Vagina (tissue), 2 donors: ENCODE results near the gene PERM1. TPM values are rescaled to one million over a fixed set of nuclear protein-coding genes. Genes with fewer than 3 reads are reported as not detected.

Experiments
- DNase-seq, 2 donors: peaks; one replicate each; pipeline ENCODE4 v3.0.0-alpha.2; 2017; ENCODE audit errors: extremely low spot score in 2 of 2
- H3K27ac ChIP-seq: fragments of 200-600 bp; sonication (generic); one replicate; pipeline ENCODE4 v1.5.1; 2019
- H3K27me3 ChIP-seq: fragments of 200-600 bp; sonication (generic); one replicate; pipeline ENCODE4 v1.5.1; 2019
- H3K36me3 ChIP-seq, 2 donors: fragments of 200-600 bp; sonication (generic); one replicate each; pipeline ENCODE4 v1.5.1; 2017 to 2019
- H3K4me1 ChIP-seq: fragments of 200-600 bp; sonication (generic); one replicate; pipeline ENCODE4 v1.5.1; 2019
- H3K4me3 ChIP-seq, 2 donors: fragments of 200-600 bp; sonication (generic); 1 replicate in 1 of 2; 2 replicates in 1 of 2; pipeline ENCODE4 v1.5.1; 2016 to 2019
- H3K9me3 ChIP-seq: fragments of 200-600 bp; sonication (generic); one replicate; pipeline ENCODE4 v1.5.1; 2019
- CTCF ChIP-seq, 3 experiments: fragments of 450-650 bp in 2 of 3; fragments of 200-600 bp in 1 of 3; sonication (generic) in 1 of 3; IDR thresholded peaks; one replicate each; pipeline ENCODE4 v1.5.1; 2017 to 2019; ENCODE audit warnings: antibody characterized with exemption in 3 of 3, mild to moderate bottlenecking in 2 of 3, moderate library complexity in 2 of 3
- POLR2A ChIP-seq, 2 donors: fragments of 450-650 bp; IDR thresholded peaks; one replicate each; pipeline ENCODE4 v1.6.1; 2017; ENCODE audit warnings: antibody characterized with exemption in 2 of 2, mild to moderate bottlenecking in 2 of 2, moderate library complexity in 2 of 2
- POLR2AphosphoS5 ChIP-seq, 2 donors: sonication (generic); formaldehyde crosslinking; IDR thresholded peaks; one replicate each; pipeline ENCODE4 v1.9.0; 2017; ENCODE audit warnings: antibody characterized with exemption in 2 of 2, mild to moderate bottlenecking in 2 of 2, low read depth in 1 of 2; ENCODE audit not compliant: insufficient read depth in 1 of 2
- intact Hi-C: fragments of 100-400 bp; cut with DNase I; formaldehyde crosslinking; loops from one replicate; pipeline ENCODE4 v1.15.1; 2023
- total RNA-seq: library from RNA; depleted of rRNA; stranded (reverse); fragments of >200 nt; gene quantifications from one replicate; pipeline ENCODE4 v1.2.3, GENCODE V29; 2016

The PERM1 gene
- total RNA-seq, 1 donor from 2014 or later: not detected

- Histone ChIP-seq H3K4me1 (peaks cover 41% of the 10 kb centered on the region), H3K9me3 (no peaks in the 10 kb centered on the region), H3K27ac (no peak overlapping the region), H3K27me3 (no peaks in the 10 kb centered on the region), H3K4me3 (no peak overlapping the region), H3K36me3 (no peaks in the 10 kb centered on the region)
- TF ChIP-seq POLR2A (IDR thresholded peaks at IDR 0.05) (no peak), CTCF (IDR thresholded peaks at IDR 0.05) (no peak), POLR2AphosphoS5 (IDR thresholded peaks at IDR 0.05; ENCODE audit: insufficient read depth in 1 of 2, low read depth in 1 of 2) (no peak)
- DNase-seq: peak in 1 of 2 donors; percentile 65
- intact Hi-C loops: no loop called here
Observed at GRCh38 chr1:1005774-1006304, 23.9 kb upstream of the PERM1 start.

GRCh38 chr1:1004780-1005697, 23.1 kb upstream of the PERM1 start:
- Histone ChIP-seq H3K9me3 (no peaks in the 10 kb centered on the region), H3K27me3 (no peaks in the 10 kb centered on the region), H3K27ac (peak overlapping the region; percentile 33), H3K4me1 (peaks cover 44% of the 10 kb centered on the region), H3K36me3 (no peaks in the 10 kb centered on the region), H3K4me3 (no peak overlapping the region)
- peak in 1 of 2 donors; percentile 84 for DNase-seq
- intact Hi-C loops: no loop called here
- TF ChIP-seq POLR2A (IDR thresholded peaks at IDR 0.05) (no peak), POLR2AphosphoS5 (IDR thresholded peaks at IDR 0.05; ENCODE audit: insufficient read depth in 1 of 2, low read depth in 1 of 2) (peak in 1 of 2 donors; percentile 39)

- DNase-seq: peak in 1 of 2 donors; percentile 81
- Histone ChIP-seq H3K9me3 (no peaks in the 10 kb centered on the region), H3K36me3 (no peaks in the 10 kb centered on the region), H3K27me3 (no peaks in the 10 kb centered on the region), H3K4me3 (no peak overlapping the region), H3K27ac (no peak overlapping the region), H3K4me1 (peaks cover 46% of the 10 kb centered on the region)
- intact Hi-C loops: no loop called here
- TF ChIP-seq POLR2A (IDR thresholded peaks at IDR 0.05): no peak
- TF ChIP-seq POLR2AphosphoS5 (IDR thresholded peaks at IDR 0.05; ENCODE audit: insufficient read depth in 1 of 2, low read depth in 1 of 2): no peak
- no peak for TF ChIP-seq CTCF (IDR thresholded peaks at IDR 0.05)
Observed at GRCh38 chr1:1004420-1004779, 22.5 kb upstream of the PERM1 start.

- DNase-seq: no peak
- H3K27ac ChIP-seq: no peak overlapping the region
- intact Hi-C loops: no loop called here
- TF ChIP-seq CTCF (IDR thresholded peaks at IDR 0.05): no peak
- TF ChIP-seq POLR2A (IDR thresholded peaks at IDR 0.05): no peak
- no peak for TF ChIP-seq POLR2AphosphoS5 (IDR thresholded peaks at IDR 0.05; ENCODE audit: insufficient read depth in 1 of 2, low read depth in 1 of 2)
- no peaks in the 10 kb centered on the region for H3K27me3 ChIP-seq
- H3K9me3 ChIP-seq: no peaks in the 10 kb centered on the region
- H3K36me3 ChIP-seq: no peaks in the 10 kb centered on the region
- no peak overlapping the region for H3K4me3 ChIP-seq
- peaks cover 48% of the 10 kb centered on the region for H3K4me1 ChIP-seq
Observed at GRCh38 chr1:1003618-1004419, 21.9 kb upstream of the PERM1 start.

GRCh38 chr1:1001057-1001783, 19.3 kb upstream of the PERM1 start:
- TF ChIP-seq CTCF (IDR thresholded peaks at IDR 0.05) (no peak), POLR2AphosphoS5 (IDR thresholded peaks at IDR 0.05; ENCODE audit: insufficient read depth in 1 of 2, low read depth in 1 of 2) (no peak), POLR2A (IDR thresholded peaks at IDR 0.05) (no peak)
- DNase-seq: peak in 1 of 2 donors; percentile 87
- no peaks in the 10 kb centered on the region for H3K27me3 ChIP-seq
- H3K4me3 ChIP-seq: peak overlapping the region; percentile 61 to 73
- H3K27ac ChIP-seq: peak overlapping the region; percentile 99
- no peaks in the 10 kb centered on the region for H3K36me3 ChIP-seq
- no peaks in the 10 kb centered on the region for H3K9me3 ChIP-seq
- intact Hi-C loops: no loop called here
- H3K4me1 ChIP-seq: peaks cover 52% of the 10 kb centered on the region
